SK-N-SH treated with all-trans-retinoic acid at 6 μM for 48 hours (cell line): ENCODE measurements around the gene SULT1A3.

Experiments
- PPARA ChIP-seq: fragments of 250-450 bp; sonication (Bioruptor Pico); IDR thresholded peaks from 2 replicates; pipeline ENCODE4 v1.5.0; 2020; ENCODE audit warnings: mild to moderate bottlenecking, borderline replicate concordance
- ZFP3 ChIP-seq: fragments of 250-450 bp; sonication (Bioruptor Pico); IDR thresholded peaks from 2 replicates; pipeline ENCODE4 v1.5.0; 2020; ENCODE audit warnings: mild to moderate bottlenecking, moderate library complexity

GRCh38 chr16:30166202-30166902, 32.7 kb upstream of the SULT1A3 start:
- TF ChIP-seq PPARA (CRISPR knock-in tag) (no peak), ZFP3 (no peak)
